ENCODE results near the gene TPTE. TPM values are rescaled to one million over a fixed set of nuclear protein-coding genes. Genes with fewer than 3 reads are reported as not detected.
"Not testable (repeated sequence)": the region's sequence is repeated elsewhere in the genome, so short reads cannot be mapped to it uniquely, and the experiment has no call there.

TPTE gene
- total and polyA plus RNA-seq, 3 experiments from 2014 or later = not detected

- H3K4me1 ChIP-seq (ENCODE audit: insufficient read depth, low read length); POLR2A ChIA-PET; H3K27ac ChIP-seq (ENCODE audit: low read depth, low read length); CTCF ChIA-PET; H3K27me3 Mint-ChIP-seq; H3K27ac Mint-ChIP-seq; H3K4me3 ChIP-seq (ENCODE audit: low read length); H3K9me3 ChIP-seq (ENCODE audit: low read length); H3K4me3 Mint-ChIP-seq; H3K36me3 ChIP-seq (ENCODE audit: insufficient read depth, low read length); H3K36me3 Mint-ChIP-seq; H3K4me1 Mint-ChIP-seq; H3K27me3 ChIP-seq (ENCODE audit: insufficient read depth, low read length, poor library complexity, severe bottlenecking); DNase-seq: not testable (repeated sequence)
- H3K9me3 Mint-ChIP-seq = peaks cover 13 to 33% (median 16%) of the 10 kb centered on the region in 5 donors
Observed at GRCh38 chr21:10578910-10579309, 57.5 kb downstream of the TPTE start.

GRCh38 chr21:10589115-10589514 lies 67.7 kb downstream of the TPTE start:
- H3K4me1 ChIP-seq (ENCODE audit: insufficient read depth, low read length); H3K4me3 ChIP-seq (ENCODE audit: low read length); H3K27me3 ChIP-seq (ENCODE audit: insufficient read depth, low read length, poor library complexity, severe bottlenecking); H3K4me1 Mint-ChIP-seq; H3K4me3 Mint-ChIP-seq; H3K27me3 Mint-ChIP-seq; H3K36me3 Mint-ChIP-seq; CTCF ChIA-PET; H3K9me3 ChIP-seq (ENCODE audit: low read length); POLR2A ChIA-PET; H3K36me3 ChIP-seq (ENCODE audit: insufficient read depth, low read length); H3K27ac Mint-ChIP-seq; DNase-seq; H3K27ac ChIP-seq (ENCODE audit: low read depth, low read length): not testable (repeated sequence)
- peaks cover 8 to 14% (median 11%) of the 10 kb centered on the region in 5 donors for H3K9me3 Mint-ChIP-seq

- H3K27me3 Mint-ChIP-seq; H3K4me1 Mint-ChIP-seq; H3K9me3 ChIP-seq (ENCODE audit: low read length); H3K4me3 Mint-ChIP-seq; H3K27ac Mint-ChIP-seq; DNase-seq; H3K9me3 Mint-ChIP-seq; H3K27me3 ChIP-seq (ENCODE audit: insufficient read depth, low read length, poor library complexity, severe bottlenecking); H3K36me3 ChIP-seq (ENCODE audit: insufficient read depth, low read length); CTCF ChIA-PET; H3K4me3 ChIP-seq (ENCODE audit: low read length); H3K36me3 Mint-ChIP-seq; POLR2A ChIA-PET; H3K27ac ChIP-seq (ENCODE audit: low read depth, low read length); H3K4me1 ChIP-seq (ENCODE audit: insufficient read depth, low read length): not testable (repeated sequence)
Observed at GRCh38 chr21:10607074-10607473, 85.7 kb downstream of the TPTE start.

GRCh38 chr21:10614285-10614684 lies 92.9 kb downstream of the TPTE start:
- H3K4me1 ChIP-seq (ENCODE audit: insufficient read depth, low read length); H3K27me3 ChIP-seq (ENCODE audit: insufficient read depth, low read length, poor library complexity, severe bottlenecking); POLR2A ChIA-PET; H3K4me3 ChIP-seq (ENCODE audit: low read length); H3K27ac Mint-ChIP-seq; H3K36me3 ChIP-seq (ENCODE audit: insufficient read depth, low read length); H3K36me3 Mint-ChIP-seq; H3K4me3 Mint-ChIP-seq; H3K27ac ChIP-seq (ENCODE audit: low read depth, low read length); CTCF ChIA-PET; H3K4me1 Mint-ChIP-seq; H3K27me3 Mint-ChIP-seq; H3K9me3 ChIP-seq (ENCODE audit: low read length); DNase-seq: not testable (repeated sequence)
- peaks cover 0 to 10% (median 9%) of the 10 kb centered on the region in 5 donors for H3K9me3 Mint-ChIP-seq

- H3K27ac Mint-ChIP-seq = not testable (repeated sequence)
Observed at GRCh38 chr21:10616061-10616460, 94.7 kb downstream of the TPTE start.

GRCh38 chr21:10616535-10616934 lies 95.2 kb downstream of the TPTE start:
- Mint-ChIP-seq H3K27me3 (no peaks in the 10 kb centered on the region), H3K27ac (no peak overlapping the region), H3K4me1 (no peaks in the 10 kb centered on the region), H3K9me3 (peaks cover 0 to 14% (median 10%) of the 10 kb centered on the region in 5 donors), H3K4me3 (no peak overlapping the region), H3K36me3 (no peaks in the 10 kb centered on the region)
- Histone ChIP-seq H3K27me3 (ENCODE audit: insufficient read depth, low read length, poor library complexity, severe bottlenecking) (no peaks in the 10 kb centered on the region), H3K4me3 (ENCODE audit: low read length) (no peak overlapping the region), H3K27ac (ENCODE audit: low read depth, low read length) (no peak overlapping the region), H3K4me1 (ENCODE audit: insufficient read depth, low read length) (no peaks in the 10 kb centered on the region), H3K36me3 (ENCODE audit: insufficient read depth, low read length) (no peaks in the 10 kb centered on the region), H3K9me3 (ENCODE audit: low read length) (no peaks in the 10 kb centered on the region)
- CTCF ChIA-PET = no interaction called here
- DNase-seq = no peak
- POLR2A ChIA-PET = no interaction called here

More at GRCh38 chr21:10616061-10616460, 94.7 kb downstream of the TPTE start:
- H3K4me1 ChIP-seq (ENCODE audit: insufficient read depth, low read length); H3K27me3 ChIP-seq (ENCODE audit: insufficient read depth, low read length, poor library complexity, severe bottlenecking); H3K36me3 ChIP-seq (ENCODE audit: insufficient read depth, low read length); H3K27me3 Mint-ChIP-seq; POLR2A ChIA-PET; H3K27ac ChIP-seq (ENCODE audit: low read depth, low read length); H3K9me3 ChIP-seq (ENCODE audit: low read length); H3K4me1 Mint-ChIP-seq; H3K36me3 Mint-ChIP-seq; H3K4me3 ChIP-seq (ENCODE audit: low read length); DNase-seq; CTCF ChIA-PET; H3K4me3 Mint-ChIP-seq: not testable (repeated sequence)
- peaks cover 0 to 14% (median 10%) of the 10 kb centered on the region in 5 donors for H3K9me3 Mint-ChIP-seq

GRCh38 chr21:10617133-10617752 lies 95.9 kb downstream of the TPTE start:
- H3K4me3 Mint-ChIP-seq; H3K36me3 ChIP-seq (ENCODE audit: insufficient read depth, low read length); H3K27ac Mint-ChIP-seq; H3K4me3 ChIP-seq (ENCODE audit: low read length); H3K36me3 Mint-ChIP-seq; H3K27me3 Mint-ChIP-seq; CTCF ChIA-PET; DNase-seq; H3K4me1 Mint-ChIP-seq; H3K9me3 ChIP-seq (ENCODE audit: low read length); H3K4me1 ChIP-seq (ENCODE audit: insufficient read depth, low read length); H3K27me3 ChIP-seq (ENCODE audit: insufficient read depth, low read length, poor library complexity, severe bottlenecking); H3K27ac ChIP-seq (ENCODE audit: low read depth, low read length); POLR2A ChIA-PET: not testable (repeated sequence)
- H3K9me3 Mint-ChIP-seq = peaks cover 0 to 14% (median 10%) of the 10 kb centered on the region in 5 donors

- H3K4me1 Mint-ChIP-seq = no peaks in the 10 kb centered on the region
- Histone ChIP-seq H3K9me3 (ENCODE audit: low read length) (no peaks in the 10 kb centered on the region), H3K27ac (ENCODE audit: low read depth, low read length) (no peak overlapping the region), H3K36me3 (ENCODE audit: insufficient read depth, low read length) (no peaks in the 10 kb centered on the region), H3K4me3 (ENCODE audit: low read length) (no peak overlapping the region), H3K27me3 (ENCODE audit: insufficient read depth, low read length, poor library complexity, severe bottlenecking) (no peaks in the 10 kb centered on the region), H3K4me1 (ENCODE audit: insufficient read depth, low read length) (no peaks in the 10 kb centered on the region)
- POLR2A ChIA-PET = no interaction called here
- H3K9me3 Mint-ChIP-seq = peaks cover 0 to 4% (median 3%) of the 10 kb centered on the region in 5 donors
- H3K36me3 Mint-ChIP-seq = no peaks in the 10 kb centered on the region
- CTCF ChIA-PET = no interaction called here
- DNase-seq = no peak
- H3K27ac Mint-ChIP-seq = no peak overlapping the region
- H3K27me3 Mint-ChIP-seq = no peaks in the 10 kb centered on the region
- H3K4me3 Mint-ChIP-seq = no peak overlapping the region
Observed at GRCh38 chr21:10627316-10627863, 106.0 kb downstream of the TPTE start.

- H3K27ac ChIP-seq (ENCODE audit: low read depth, low read length); H3K9me3 Mint-ChIP-seq; DNase-seq; H3K36me3 ChIP-seq (ENCODE audit: insufficient read depth, low read length); H3K27me3 Mint-ChIP-seq; H3K4me1 Mint-ChIP-seq; H3K27ac Mint-ChIP-seq; H3K27me3 ChIP-seq (ENCODE audit: insufficient read depth, low read length, poor library complexity, severe bottlenecking); H3K4me1 ChIP-seq (ENCODE audit: insufficient read depth, low read length); CTCF ChIA-PET; POLR2A ChIA-PET; H3K4me3 ChIP-seq (ENCODE audit: low read length); H3K36me3 Mint-ChIP-seq; H3K9me3 ChIP-seq (ENCODE audit: low read length); H3K4me3 Mint-ChIP-seq: not testable (repeated sequence)
Observed at GRCh38 chr21:10629239-10629638, 107.9 kb downstream of the TPTE start.
